ENCODE results near the gene NDUFB7.

The NDUFB7 gene

DNA sequence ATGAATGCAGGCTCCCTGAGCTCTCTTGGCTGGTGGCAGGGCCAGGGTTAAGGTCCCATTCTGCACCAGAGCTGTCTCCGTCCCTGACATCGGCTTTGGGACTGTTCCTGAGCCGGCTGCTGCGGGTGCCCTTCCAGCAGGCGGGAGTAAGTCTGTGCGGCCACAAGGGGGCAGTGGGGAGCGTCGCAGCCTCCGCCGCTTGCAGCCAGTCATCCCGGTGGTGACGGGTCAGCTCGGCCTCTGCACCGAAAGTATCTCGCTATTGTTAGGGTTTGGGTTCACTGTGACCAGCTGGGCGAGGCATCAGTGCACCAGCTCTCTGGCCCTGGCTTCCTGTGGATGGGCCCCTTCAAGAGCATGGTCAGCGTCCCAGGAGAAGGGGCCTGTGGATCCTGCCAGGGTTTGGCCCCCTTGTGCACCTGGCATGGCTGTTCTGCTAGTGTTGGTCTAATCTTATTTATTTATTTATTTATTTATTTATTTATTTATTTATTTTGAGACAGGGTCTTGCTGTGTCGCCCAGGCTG, 15.1 kb downstream of the NDUFB7 start:
- Histone ChIP-seq H3K27ac (ENCODE audit: low read depth, low read length) (no peak overlapping the region), H2BK120ac (ENCODE audit: insufficient read depth, low read length, poor library complexity) (no peak overlapping the region), H2BK5ac (ENCODE audit: low read depth, low read length, poor library complexity) (no peak overlapping the region), H2AK5ac (ENCODE audit: low read length) (no peak overlapping the region), H3K14ac (ENCODE audit: low read length) (no peak overlapping the region), H3K18ac (ENCODE audit: low read length) (peak overlapping the region; percentile 60), H3K79me2 (ENCODE audit: control insufficient read depth, insufficient read depth, low read length, poor library complexity) (peaks cover 7% of the 10 kb centered on the region), H4K8ac (ENCODE audit: low read depth, low read length) (no peak overlapping the region), H3K4ac (ENCODE audit: low read depth, low read length) (no peak overlapping the region), H4K91ac (ENCODE audit: low read depth, low read length) (no peak overlapping the region), H3K9me3 (ENCODE audit: insufficient read depth, low read depth, low read length) (peaks cover 3% of the 10 kb centered on the region), H3K79me1 (ENCODE audit: low read length) (no peaks in the 10 kb centered on the region), H3K4me3 (ENCODE audit: low read depth, low read length) (no peak overlapping the region), H3K9ac (ENCODE audit: low read length) (no peak overlapping the region), H3K27me3 (ENCODE audit: insufficient read depth, low read length) (no peaks in the 10 kb centered on the region), H3K23ac (ENCODE audit: low read length) (no peak overlapping the region), H2AFZ (ENCODE audit: insufficient read depth, low read length, poor library complexity) (no peak overlapping the region), H4K12ac (ENCODE audit: low read depth, low read length) (no peak overlapping the region), H3K36me3 (ENCODE audit: control insufficient read depth in 1 of 2, insufficient read depth in 2 of 2, low read length in 2 of 2) (peaks cover 0 to 4% of the 10 kb centered on the region in 2 experiments), H3K4me1 (ENCODE audit: control insufficient read depth in 1 of 2, insufficient read depth in 2 of 2, low read length in 2 of 2) (peaks cover 12 to 24% of the 10 kb centered on the region in 2 experiments), H2BK12ac (ENCODE audit: low read length) (no peak overlapping the region), H3K4me2 (ENCODE audit: low read length) (peak overlapping the region; percentile 43)
- no CpG with 5 or more reads among the region's 18 CpGs for WGBS (ENCODE audit: extremely low coverage, insufficient coverage, insufficient read length)
- peak; percentile 86 to 91 for DNase-seq

DNA sequence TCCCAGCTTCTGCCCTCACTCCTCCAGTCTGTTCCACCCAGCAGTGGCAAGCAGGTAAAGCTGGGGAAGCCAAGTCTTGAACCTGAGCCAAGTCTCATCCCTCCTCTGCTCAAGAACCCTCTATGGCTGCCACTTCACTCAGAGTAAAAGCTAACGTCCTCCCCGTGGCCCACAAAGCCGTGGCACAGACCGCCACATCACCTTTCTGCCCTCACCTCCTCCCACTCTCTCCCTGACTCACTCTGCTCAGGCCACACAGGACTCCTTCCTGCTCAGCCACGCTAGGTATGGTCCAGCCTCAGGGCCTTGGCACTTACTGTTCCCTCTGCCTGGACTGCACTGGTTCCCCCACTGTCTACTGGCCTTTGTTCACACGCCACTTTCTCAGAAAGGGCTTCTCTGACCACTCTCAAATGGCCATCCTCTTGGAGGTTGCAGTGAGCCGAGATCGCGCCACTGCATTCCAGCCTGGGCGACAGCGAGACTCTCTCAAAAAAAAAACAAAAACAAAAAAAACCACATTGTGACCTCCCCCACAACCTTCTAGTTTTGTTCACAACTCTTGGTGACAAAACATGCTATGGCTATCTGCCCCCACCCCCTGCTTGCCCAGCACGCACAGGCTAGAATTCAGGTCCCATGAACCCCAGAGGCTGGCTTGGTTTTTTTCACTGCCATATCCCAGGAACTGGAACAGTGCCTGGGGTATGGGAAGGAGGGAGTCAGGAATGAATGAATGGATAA, 15.8 kb downstream of the NDUFB7 start:
- Histone ChIP-seq H2BK12ac (ENCODE audit: low read length) (no peak overlapping the region), H3K79me2 (ENCODE audit: control insufficient read depth, insufficient read depth, low read length, poor library complexity) (peaks cover 4% of the 10 kb centered on the region), H3K9ac (ENCODE audit: low read length) (no peak overlapping the region), H3K4ac (ENCODE audit: low read depth, low read length) (no peak overlapping the region), H4K91ac (ENCODE audit: low read depth, low read length) (no peak overlapping the region), H3K23ac (ENCODE audit: low read length) (no peak overlapping the region), H3K27me3 (ENCODE audit: insufficient read depth, low read length) (no peaks in the 10 kb centered on the region), H2AFZ (ENCODE audit: insufficient read depth, low read length, poor library complexity) (no peak overlapping the region), H3K18ac (ENCODE audit: low read length) (no peak overlapping the region), H3K4me2 (ENCODE audit: low read length) (no peak overlapping the region), H3K36me3 (ENCODE audit: control insufficient read depth in 1 of 2, insufficient read depth in 2 of 2, low read length in 2 of 2) (peaks cover 0 to 4% of the 10 kb centered on the region in 2 experiments), H4K8ac (ENCODE audit: low read depth, low read length) (no peak overlapping the region), H3K4me3 (ENCODE audit: low read depth, low read length) (no peak overlapping the region), H3K14ac (ENCODE audit: low read length) (no peak overlapping the region), H3K9me3 (ENCODE audit: insufficient read depth, low read depth, low read length) (peaks cover 3% of the 10 kb centered on the region), H2BK120ac (ENCODE audit: insufficient read depth, low read length, poor library complexity) (no peak overlapping the region), H3K27ac (ENCODE audit: low read depth, low read length) (no peak overlapping the region), H2BK5ac (ENCODE audit: low read depth, low read length, poor library complexity) (no peak overlapping the region), H3K79me1 (ENCODE audit: low read length) (no peaks in the 10 kb centered on the region), H3K4me1 (ENCODE audit: control insufficient read depth in 1 of 2, insufficient read depth in 2 of 2, low read length in 2 of 2) (peaks cover 10 to 19% of the 10 kb centered on the region in 2 experiments), H4K12ac (ENCODE audit: low read depth, low read length) (no peak overlapping the region), H2AK5ac (ENCODE audit: low read length) (no peak overlapping the region)
- no CpG with 5 or more reads among the region's 12 CpGs for WGBS (ENCODE audit: extremely low coverage, insufficient coverage, insufficient read length)
- DNase-seq, result peak; percentile 90 to 91

DNA sequence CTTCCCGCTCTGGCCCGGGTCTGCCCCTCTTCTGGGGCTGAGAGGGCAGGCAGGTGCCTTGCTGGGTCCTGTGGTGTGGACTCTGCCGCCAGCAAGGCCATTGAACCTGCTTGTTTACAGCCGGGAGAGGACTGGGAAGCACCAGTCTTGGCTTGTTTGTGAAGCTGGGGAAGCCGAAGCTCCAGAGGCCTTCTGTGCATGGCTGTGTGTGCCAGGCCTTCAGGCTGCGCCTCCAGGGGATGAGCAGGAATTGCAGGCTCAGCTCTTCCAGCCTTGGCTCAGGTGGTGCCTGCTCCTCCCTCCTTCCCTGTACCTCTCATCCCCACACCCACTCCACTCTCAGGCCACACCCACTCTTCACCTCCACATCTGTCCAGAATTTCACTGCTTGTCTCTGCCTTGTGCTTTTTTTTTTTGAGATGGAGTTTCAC, 17.5 kb downstream of the NDUFB7 start:
- Histone ChIP-seq H3K79me1 (ENCODE audit: low read length) (no peaks in the 10 kb centered on the region), H3K27me3 (ENCODE audit: insufficient read depth, low read length) (no peaks in the 10 kb centered on the region), H3K23ac (ENCODE audit: low read length) (no peak overlapping the region), H3K4me2 (ENCODE audit: low read length) (no peak overlapping the region), H2AFZ (ENCODE audit: insufficient read depth, low read length, poor library complexity) (no peak overlapping the region), H2BK120ac (ENCODE audit: insufficient read depth, low read length, poor library complexity) (no peak overlapping the region), H3K4me1 (ENCODE audit: control insufficient read depth in 1 of 2, insufficient read depth in 2 of 2, low read length in 2 of 2) (peaks cover 16 to 21% of the 10 kb centered on the region in 2 experiments), H2AK5ac (ENCODE audit: low read length) (no peak overlapping the region), H3K18ac (ENCODE audit: low read length) (no peak overlapping the region), H3K27ac (ENCODE audit: low read depth, low read length) (no peak overlapping the region), H2BK12ac (ENCODE audit: low read length) (no peak overlapping the region), H3K9me3 (ENCODE audit: insufficient read depth, low read depth, low read length) (peaks cover 3% of the 10 kb centered on the region), H4K8ac (ENCODE audit: low read depth, low read length) (no peak overlapping the region), H4K12ac (ENCODE audit: low read depth, low read length) (no peak overlapping the region), H4K91ac (ENCODE audit: low read depth, low read length) (no peak overlapping the region), H3K14ac (ENCODE audit: low read length) (no peak overlapping the region), H3K4me3 (ENCODE audit: low read depth, low read length) (no peak overlapping the region), H3K79me2 (ENCODE audit: control insufficient read depth, insufficient read depth, low read length, poor library complexity) (peaks cover 4% of the 10 kb centered on the region), H3K36me3 (ENCODE audit: control insufficient read depth in 1 of 2, insufficient read depth in 2 of 2, low read length in 2 of 2) (peaks cover 2 to 4% of the 10 kb centered on the region in 2 experiments), H2BK5ac (ENCODE audit: low read depth, low read length, poor library complexity) (no peak overlapping the region), H3K4ac (ENCODE audit: low read depth, low read length) (no peak overlapping the region), H3K9ac (ENCODE audit: low read length) (no peak overlapping the region)
- DNase-seq, result peak; percentile 39 to 50
- no CpG with 5 or more reads among the region's 6 CpGs for WGBS (ENCODE audit: extremely low coverage, insufficient coverage, insufficient read length)

GRCh38 chr19:14553939-14554243, 18.0 kb downstream of the NDUFB7 start:
- Histone ChIP-seq H2BK12ac (ENCODE audit: low read length) (no peak overlapping the region), H2BK120ac (ENCODE audit: insufficient read depth, low read length, poor library complexity) (no peak overlapping the region), H2BK5ac (ENCODE audit: low read depth, low read length, poor library complexity) (no peak overlapping the region), H2AFZ (ENCODE audit: insufficient read depth, low read length, poor library complexity) (no peak overlapping the region), H3K36me3 (ENCODE audit: control insufficient read depth in 1 of 2, insufficient read depth in 2 of 2, low read length in 2 of 2) (peaks cover 2 to 4% of the 10 kb centered on the region in 2 experiments), H3K27me3 (ENCODE audit: insufficient read depth, low read length) (no peaks in the 10 kb centered on the region), H3K9me3 (ENCODE audit: insufficient read depth, low read depth, low read length) (peaks cover 3% of the 10 kb centered on the region), H3K23ac (ENCODE audit: low read length) (no peak overlapping the region), H3K4ac (ENCODE audit: low read depth, low read length) (no peak overlapping the region), H3K9ac (ENCODE audit: low read length) (no peak overlapping the region), H3K14ac (ENCODE audit: low read length) (no peak overlapping the region), H4K91ac (ENCODE audit: low read depth, low read length) (no peak overlapping the region), H3K4me3 (ENCODE audit: low read depth, low read length) (no peak overlapping the region), H3K18ac (ENCODE audit: low read length) (no peak overlapping the region), H3K79me1 (ENCODE audit: low read length) (no peaks in the 10 kb centered on the region), H3K4me1 (ENCODE audit: control insufficient read depth in 1 of 2, insufficient read depth in 2 of 2, low read length in 2 of 2) (peaks cover 16 to 21% of the 10 kb centered on the region in 2 experiments), H3K4me2 (ENCODE audit: low read length) (no peak overlapping the region), H3K79me2 (ENCODE audit: control insufficient read depth, insufficient read depth, low read length, poor library complexity) (peaks cover 4% of the 10 kb centered on the region), H4K8ac (ENCODE audit: low read depth, low read length) (no peak overlapping the region), H2AK5ac (ENCODE audit: low read length) (no peak overlapping the region), H4K12ac (ENCODE audit: low read depth, low read length) (no peak overlapping the region), H3K27ac (ENCODE audit: low read depth, low read length) (no peak overlapping the region)
- no CpG with 5 or more reads among the region's 9 CpGs for WGBS (ENCODE audit: extremely low coverage, insufficient coverage, insufficient read length)
- no peak for DNase-seq
